HG03108 (cell line): ENCODE data around the gene C2orf92.
"Not testable (repeated sequence)": the region's sequence is repeated elsewhere in the genome, so short reads cannot be mapped to it uniquely, and the experiment has no call there.

ENCODE experiments used
- ATAC-seq: cut with Tn5 transposase; IDR thresholded peaks from one replicate; pipeline ENCODE4 v1.9.1; 2021; ENCODE audit warnings: moderate library complexity; ENCODE audit not compliant: unreplicated experiment

C2orf92 gene

DNA sequence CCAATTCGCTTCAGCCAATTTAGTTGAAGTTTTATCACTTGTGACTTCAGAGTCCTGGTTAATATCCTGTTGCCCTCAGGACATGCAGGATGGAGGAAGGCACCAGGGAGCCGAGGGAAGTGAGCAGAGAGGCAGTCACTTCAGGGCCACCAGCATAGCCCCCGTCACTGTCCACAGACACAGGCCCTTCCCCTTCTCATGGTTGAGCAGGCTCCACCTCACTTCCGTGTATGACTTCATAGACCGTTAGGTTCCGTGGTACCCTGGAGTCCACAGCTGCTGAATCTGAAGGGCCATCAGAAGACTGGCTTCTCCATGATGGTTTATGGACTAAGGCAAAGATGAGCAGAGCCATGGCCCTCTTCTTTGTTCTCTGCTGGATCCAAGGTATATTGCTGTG is at the start of gene C2orf92:
TSS of gene C2orf92 (plus strand) at position 266 of the 400 bp plus-strand sequence. CDS start at position 342, 76 bp downstream.
- ATAC-seq, result no peak

DNA sequence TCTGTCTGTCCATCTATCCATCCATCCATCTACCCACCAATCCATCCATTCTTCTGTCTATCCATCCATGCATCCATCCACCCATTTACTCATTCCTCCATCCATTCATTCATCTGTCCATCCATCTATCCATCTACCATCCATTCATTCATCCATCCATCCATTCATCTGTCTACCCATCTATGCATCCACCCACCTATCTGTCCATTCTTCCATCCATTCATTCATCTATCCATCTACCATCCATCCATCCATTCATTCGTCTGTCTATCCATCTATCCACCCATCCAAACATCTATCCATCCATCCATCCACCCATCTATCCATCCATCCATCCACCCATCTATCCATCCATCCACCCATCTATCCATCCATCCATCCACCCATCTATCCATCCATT is 49.0 kb upstream of the C2orf92 start:
- ATAC-seq, result not testable (repeated sequence)

DNA sequence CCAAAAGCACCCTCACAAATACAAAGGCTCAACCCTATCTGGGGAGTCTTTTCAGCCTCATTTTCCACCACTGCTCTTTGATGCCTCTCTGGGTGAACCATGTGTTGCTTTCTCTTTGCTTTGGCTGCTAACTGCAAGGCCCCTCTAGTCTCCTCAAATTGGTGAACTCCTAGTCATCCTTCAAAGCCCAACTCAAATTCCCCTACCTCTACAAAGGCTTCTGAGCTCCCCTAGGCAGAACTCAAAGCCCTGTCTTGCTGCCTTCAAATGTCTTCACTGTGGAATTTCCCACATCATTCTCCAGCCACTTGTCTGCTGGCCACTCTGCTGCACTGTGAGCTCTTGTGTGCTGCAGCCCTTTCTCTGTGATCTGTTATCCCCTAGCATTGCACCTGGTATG is 46.5 kb upstream of the C2orf92 start:
- ATAC-seq, result not testable (repeated sequence)

DNA sequence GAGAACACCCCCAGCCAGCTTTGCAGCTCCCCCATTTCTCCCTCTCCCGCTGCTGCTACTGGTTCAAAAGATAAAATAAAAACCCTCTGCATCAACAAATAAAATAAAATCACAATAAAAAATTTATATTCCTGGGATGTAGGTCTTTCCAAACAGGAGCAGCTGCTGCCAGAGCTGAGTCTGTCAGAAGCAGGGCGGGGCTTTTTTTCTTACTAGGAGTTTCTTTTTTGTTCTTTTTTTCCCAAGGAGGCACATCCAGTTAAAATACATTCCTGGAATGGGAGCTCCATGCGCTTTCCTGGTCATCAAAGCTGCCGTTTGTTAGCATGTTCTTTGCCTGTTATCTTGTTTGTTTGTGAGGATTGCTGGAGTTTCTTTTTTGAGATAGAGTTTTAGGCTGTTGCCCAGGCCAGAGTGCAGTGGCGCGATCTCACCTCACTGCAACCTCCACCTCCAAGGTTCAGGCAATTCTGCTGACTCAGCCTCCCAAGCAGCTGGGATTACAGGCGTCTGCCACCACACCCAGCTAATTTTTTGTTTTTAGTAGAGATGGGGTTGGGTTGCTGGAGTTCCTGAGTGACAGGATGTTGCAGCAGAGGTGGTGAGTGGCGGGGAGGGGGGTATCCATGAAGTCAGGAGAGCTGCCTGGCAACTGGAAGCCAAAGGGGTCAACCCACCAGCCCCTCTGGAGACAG is 44.0 kb upstream of the C2orf92 start:
- not testable (repeated sequence) for ATAC-seq

DNA sequence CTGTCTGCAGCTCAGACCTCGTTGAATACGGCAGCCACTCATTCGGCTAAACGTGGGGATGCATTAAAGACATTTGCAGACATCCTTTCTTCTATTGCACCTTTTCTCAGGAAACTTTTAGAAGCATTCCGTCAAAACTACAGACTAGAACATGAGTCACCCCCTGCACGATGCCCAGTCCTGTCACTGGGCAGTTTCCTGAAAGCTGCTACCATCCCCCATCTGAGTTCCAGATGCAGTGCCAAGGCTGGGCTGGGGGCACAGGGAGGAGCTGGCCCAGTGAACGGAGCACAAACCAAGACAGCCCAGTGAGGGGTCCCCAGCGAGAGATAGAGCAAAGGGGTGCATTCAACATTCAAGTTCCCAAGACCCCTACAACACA is 43.5 kb upstream of the C2orf92 start:
- not testable (repeated sequence) for ATAC-seq

DNA sequence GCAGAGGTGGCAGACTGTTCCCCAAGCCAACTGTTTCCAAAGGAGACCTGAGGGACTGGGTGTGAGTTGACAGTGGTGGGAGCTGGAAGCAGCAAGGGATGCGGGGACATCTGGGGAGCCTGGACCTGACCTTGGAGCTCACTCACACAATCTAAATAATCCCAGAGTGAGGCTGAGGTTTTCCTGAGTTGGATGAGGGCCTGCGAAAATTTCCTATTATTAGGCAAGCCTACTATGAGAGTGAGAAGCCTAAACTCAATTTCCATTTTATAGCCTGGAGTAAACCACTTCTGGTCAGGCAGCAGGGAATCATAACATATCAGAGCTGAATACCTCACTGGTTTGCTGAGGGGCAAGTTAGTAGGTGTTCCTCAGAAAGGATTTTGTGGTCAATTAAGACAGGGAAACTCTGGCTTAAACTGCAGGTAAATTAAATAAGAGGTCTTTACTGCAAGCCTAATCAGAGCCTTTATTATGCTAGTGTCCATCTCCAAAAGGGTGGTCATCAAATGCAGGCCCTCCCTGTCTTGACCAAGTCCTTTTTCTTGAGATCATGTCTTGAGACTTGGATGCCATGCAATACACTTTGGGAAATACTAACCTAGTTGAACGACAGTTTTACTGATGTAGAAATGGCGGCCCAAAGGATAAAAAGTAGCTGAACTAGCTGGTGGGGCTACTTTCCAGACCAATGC is 25.3 kb upstream of the C2orf92 start:
- no peak for ATAC-seq

DNA sequence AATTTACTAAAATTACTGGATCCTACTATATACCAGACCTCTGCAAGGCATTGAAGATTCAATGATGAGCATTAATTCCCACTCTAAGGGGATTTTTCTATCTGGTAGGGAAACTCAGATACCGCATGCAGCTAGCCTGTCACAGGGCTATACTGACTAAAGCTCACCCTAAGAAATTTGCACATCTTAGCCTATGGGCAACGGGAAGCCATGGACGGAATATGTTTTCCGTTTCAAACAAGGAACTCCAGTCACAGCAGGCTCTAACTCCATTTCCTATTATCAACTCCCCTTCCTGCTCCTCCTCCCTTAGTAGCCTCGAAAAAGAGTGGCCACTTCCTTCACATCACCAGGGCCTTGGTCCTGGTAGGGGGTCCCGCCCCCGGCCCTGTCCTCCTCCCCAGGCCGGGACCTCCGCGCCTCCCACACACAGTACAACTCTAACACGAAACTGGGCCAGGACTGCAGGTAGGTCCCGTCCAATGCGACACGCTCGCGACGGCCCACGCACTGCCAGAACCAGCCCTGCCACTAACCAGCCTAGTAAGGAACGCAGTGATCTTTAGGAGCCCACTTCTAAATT is 24.3 kb upstream of the C2orf92 start:
- peak; percentile 18 for ATAC-seq

DNA sequence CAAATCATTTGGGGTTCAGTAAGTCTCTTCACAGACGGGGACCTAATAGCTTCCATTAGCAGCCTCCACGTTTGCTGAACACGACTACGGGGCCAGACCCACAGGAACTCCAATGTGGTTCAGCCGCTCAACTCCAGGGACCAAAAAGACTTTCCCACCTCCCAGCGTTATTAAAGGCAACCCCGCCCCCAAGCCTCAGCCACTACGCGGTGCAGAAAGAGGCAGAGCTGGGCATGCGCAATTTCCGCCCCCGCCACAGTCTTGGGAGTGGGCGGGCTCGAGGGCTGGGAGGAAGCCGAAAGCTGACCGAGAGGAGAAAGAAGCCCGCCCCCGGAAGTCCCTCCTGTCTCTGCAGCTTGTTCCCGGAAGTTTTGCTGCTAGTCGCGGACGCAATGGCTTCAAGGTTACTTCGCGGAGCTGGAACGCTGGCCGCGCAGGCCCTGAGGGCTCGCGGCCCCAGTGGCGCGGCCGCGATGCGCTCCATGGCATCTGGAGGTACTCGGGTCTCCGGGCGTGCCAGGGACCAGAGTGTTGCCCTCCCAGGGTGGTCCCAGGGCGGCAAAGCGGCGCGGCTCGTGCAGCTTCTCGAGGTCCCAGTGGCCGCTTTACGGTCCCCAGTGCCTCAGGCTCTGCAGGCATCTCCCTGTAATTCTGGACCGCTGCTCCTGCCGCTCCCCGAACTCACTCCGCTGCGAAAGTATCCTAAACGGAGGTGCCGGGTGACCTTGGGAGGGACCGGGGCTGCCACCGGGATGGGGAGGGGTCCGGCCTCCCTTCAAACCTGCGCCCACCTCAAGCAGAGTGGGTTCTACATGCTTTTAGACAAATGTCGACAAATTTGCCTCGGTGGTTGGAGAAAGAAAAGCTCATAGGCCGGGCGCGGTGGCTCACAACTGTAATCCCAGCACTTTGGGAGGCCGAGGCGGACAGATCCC is 23.6 kb upstream of the C2orf92 start, which contains the start of gene COX5B:
TSS of gene COX5B (plus strand) at position 368 of the 935 bp plus-strand sequence. CDS start at position 393, 25 bp downstream.
- ATAC-seq, result peak; percentile 94

DNA sequence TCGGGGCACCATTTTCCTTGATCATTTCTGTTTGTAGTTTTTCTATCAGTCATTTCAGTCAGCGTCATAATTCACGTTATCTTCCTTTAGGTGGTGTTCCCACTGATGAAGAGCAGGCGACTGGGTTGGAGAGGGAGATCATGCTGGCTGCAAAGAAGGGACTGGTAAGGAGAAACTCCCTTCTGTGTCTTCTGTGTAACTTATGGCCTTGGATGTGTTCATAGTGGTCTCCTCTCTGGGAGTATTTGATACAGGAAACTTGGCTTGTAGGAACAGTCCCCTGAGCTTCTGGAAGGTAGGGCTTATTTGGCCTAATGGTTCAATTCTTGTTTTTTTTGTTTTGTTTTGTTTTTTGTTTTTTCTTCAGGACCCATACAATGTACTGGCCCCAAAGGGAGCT is 22.5 kb upstream of the C2orf92 start:
- ATAC-seq, result no peak

DNA sequence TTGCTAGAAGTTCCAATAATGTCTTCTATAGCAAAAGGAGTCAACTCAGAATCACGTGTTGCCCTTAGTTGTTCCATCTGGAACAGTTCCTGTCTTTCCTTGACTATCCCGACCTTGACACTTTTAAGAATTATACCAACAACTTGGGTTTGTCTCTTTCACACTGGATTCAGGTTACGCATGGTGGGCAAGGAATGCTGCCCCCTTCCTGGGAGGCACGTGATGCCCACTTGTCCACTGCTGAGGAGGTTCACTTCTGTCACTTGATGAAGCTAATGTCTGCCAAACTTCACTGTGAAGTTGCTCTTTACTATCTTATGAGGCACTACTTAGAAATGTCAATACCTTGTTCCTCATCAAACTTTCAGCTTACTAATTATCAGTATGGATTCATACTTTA is 18.4 kb upstream of the C2orf92 start:
- no peak for ATAC-seq

DNA sequence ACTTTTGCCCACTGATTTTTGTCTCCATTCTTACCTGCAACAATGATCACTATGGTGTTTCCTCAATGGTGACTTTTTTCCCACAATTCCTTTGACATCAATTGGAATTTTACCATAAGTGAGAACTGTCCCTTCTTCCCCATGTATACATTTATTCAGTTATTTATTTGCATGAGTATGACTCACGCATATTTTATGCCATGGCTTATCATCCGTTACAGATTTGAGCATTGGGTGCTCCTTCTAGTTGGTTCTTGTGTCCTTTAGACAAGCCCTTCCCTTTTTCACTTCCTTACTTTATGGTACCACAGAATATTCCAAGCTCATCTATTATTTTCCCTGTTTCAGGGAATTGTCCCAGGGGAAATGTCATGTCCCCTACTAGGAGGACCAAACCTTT is 16.0 kb upstream of the C2orf92 start:
- ATAC-seq, result no peak

DNA sequence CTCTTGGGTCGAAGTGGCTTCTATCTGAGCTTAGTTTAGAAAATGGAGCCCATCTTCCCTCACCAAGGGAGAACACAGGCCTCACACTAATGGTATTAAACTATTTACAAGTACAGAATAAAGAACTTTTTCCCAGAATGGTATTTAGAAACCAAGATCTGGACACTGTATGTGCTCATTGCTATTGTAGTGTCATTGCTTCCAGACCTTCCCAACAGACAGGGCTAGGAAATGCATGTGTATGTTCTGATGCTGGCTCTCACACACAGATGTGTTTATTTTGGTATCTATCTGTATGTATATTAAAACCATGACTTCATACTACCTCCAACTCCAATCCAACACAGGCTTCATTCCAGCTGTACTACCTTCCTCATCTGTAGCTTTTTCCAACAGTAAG is 15.6 kb upstream of the C2orf92 start:
- no peak for ATAC-seq

DNA sequence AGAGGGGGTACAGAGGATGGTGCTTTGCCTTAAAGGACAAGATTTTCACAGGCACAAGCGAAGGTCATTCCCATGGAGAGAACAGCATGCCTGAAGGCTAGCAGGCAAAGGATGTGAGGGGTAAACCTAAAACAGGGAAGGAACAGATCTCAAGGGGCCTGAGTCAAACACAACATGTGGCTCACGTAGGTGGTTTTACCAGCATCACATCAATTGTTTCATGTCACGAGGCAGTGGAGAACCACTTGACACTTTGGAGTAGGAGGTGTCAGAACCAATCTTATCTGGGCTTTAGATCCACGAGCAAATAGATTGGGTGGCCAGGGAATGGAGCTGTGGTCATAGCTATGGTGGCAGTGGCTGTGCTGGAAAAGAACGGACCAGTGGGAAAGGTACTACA is 15.2 kb upstream of the C2orf92 start:
- ATAC-seq, result no peak

DNA sequence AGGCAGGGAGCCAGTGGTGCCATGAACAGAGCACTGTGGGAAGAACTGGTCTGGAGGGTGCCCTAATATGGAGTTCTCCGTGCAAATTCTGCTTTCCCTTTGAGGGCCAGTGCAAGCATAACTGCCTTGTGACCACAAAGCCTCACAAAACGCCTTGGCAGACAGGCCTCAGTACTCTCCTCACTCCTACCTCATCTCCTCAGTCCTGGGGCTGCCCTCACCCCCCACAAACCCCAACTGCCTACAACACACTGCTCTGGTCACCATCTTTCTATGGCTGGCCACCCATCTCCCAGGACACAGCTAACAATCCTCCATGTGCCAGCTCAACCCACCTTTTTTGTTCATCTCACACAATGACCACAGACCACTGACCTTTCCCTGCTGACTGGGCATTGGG is 14.7 kb upstream of the C2orf92 start:
- no peak for ATAC-seq

DNA sequence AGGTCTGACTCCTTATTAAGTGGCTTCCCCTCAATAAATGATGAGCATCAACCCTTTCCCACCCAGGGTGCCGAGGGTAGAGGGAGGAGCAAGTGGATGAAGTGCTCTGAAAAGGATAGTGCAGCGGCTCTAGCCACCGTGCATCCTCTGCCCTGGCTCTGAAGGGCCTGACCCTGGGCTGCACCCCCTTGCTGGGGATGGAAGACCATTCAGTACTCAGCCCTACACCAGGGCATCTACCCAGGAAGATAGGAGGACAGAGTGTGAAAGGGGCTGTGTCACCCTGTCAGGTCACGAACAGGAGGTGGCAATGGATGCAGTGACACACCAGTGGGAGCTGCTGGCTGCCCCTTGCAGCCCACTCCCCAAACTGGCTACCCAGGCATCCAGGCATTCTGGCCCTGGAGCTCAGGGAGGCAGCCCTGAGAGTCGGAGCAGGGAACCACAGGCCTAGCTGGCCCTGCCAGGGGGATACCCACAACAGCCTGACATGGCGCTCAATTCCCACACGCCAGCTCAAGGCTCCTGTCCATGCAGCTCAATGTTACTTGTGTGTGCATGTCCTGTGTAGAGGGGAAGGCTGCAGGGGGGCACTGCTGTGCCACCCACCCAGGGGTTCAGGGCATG is 13.3 kb upstream of the C2orf92 start:
- no peak for ATAC-seq

DNA sequence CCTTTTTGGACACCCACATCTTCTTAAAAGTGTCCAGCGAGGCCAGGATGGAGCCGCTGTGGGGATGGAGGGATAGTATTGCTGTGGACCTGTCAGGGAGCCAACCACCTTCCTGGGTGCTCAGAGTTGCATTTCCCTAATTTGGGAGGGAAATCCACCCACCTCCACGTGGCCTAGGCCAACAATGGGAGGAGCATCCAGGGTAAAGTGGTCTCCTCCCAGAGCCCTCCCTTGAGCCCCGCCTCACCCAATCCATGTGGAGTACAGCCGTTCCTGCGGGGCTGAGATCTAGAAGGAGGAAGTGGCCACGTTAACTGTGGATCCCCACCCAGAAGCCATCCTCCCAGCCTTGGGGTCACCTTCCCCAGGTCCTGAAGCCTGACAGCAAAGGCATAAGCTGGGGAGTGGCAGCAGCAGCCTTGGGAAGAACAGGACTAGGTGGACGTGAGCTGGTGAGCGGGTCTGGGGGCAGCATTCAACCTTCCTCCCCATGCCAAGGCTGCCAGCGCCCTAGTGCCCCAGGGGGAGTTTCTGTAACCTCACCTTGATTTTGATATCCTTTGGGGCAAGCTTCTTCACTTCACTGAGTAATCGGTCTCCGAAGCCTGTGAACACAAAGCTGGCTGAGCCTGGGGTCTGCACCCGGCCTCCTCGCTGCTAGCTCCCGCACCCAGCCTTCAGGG is 12.5 kb upstream of the C2orf92 start:
- no peak for ATAC-seq

DNA sequence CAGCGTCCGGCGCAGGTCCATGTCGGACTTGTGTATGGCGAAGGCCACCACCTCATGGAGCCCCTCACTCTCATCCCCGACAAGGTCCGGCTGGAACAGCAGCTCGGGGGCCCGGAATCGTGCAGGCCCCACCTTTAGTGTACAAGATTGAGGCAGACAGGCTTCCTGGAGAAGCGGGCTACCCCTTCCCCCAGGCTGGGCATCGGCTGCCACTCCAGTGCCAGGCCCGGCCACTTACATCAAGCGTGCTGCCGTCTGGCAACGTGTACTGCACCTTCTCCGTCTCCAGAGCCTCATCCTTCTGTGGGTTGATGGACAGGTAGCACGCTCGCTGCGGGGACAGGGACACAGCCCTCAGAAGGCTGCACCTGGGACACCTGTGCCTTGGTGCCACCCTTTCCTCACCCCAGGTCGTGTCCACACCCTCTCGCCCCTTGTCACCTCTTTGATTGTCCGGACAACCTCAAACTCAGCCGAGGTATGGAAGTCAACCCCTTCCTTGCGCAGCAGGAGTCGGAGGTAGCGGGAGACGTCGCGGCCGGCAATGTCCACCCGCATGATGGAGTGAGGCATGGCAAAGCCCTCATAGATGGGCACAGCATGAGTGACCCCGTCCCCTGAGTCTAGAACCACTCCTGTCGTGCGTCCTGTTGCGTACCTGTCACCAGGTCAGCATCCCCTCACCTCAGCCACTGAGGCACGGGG is 11.4 kb upstream of the C2orf92 start:
- no peak for ATAC-seq

DNA sequence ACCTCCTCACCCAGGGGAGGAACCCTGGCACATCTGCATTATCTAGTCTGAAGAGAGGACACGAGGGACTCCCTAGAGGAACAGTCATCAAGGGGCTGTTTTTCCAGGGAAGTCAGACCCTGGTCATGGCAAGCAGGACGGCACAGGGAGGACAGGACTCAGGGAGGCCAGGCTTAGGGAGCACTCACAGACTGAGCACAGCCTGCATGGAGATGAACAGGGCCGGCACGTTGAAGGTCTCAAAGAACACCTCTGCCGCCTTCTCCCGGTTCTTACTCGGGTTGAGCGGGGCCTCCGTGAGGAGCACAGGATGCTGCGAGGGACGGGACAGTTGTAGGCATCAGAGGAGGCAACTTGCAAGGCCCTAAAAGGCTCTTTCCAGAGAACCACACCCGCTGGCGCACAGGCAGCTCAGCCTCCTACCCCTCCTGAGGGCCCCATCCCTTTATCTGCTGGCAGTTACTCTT is 10.8 kb upstream of the C2orf92 start:
- no peak for ATAC-seq
